NCI-H1436 (cell line): ENCODE results near the gene ZBTB18.

Experiments used
- DNase-seq: peaks from one replicate; lab custom pipeline; 2025; lab: John Stamatoyannopoulos, UW

The ZBTB18 gene

DNA sequence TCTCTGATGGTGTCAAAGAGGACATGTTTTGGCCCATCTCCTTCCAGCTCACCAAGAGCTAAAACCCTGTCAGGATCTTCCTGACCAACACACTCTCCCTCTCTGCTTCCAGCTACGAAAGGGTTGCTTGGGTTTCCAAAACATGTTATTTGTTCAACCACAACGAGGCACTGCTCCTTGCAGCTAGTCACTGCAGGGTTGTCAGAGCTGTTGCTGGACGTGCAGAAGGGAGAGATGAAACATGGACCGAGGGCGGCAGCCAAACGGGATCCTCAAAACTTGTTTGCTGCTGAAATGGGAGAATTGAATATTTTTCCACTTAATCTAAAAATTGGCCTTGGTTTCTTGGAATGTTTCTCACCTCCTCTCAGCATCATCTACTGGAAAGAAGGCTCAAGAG lies 12.4 kb downstream of the ZBTB18 start:
- no peak for DNase-seq

- DNase-seq = no peak
Observed at GRCh38 chr1:244064621-244065020, 13.5 kb downstream of the ZBTB18 start.

DNA sequence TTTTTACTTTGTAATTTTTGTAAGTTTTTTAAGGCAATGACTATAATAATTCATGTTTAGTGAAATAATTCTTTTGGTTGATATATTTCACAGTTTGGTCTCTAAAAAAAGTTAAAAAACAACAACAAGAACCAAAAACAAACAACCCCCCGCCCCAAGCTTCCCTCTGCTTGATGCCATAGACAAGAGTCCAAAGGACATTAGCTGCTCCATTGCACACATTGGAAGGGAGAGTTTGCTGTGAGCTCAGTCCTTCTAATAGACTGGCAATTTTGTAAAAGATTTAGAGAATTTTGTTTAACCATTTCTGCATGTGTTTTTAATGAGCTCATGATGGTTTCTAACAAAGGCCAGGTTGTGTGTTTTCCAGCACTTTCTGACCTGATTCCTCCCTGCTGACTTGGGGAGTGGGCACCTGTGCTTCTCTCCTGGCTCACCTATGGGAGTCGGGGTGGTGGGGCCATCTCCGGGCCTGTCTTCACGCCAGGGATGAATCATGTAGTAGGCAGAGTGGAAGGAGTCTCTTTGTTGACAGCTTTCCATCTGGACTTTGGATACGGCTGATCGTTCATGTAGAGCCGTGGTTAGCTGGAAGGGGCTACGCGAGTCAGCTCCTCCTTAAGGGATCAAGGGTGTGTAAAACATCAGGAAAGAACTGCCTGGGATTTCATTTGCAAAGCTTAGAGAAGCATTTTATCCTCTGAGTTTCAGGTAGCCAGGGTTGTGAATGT lies 14.1 kb downstream of the ZBTB18 start:
- DNase-seq = no peak

DNA sequence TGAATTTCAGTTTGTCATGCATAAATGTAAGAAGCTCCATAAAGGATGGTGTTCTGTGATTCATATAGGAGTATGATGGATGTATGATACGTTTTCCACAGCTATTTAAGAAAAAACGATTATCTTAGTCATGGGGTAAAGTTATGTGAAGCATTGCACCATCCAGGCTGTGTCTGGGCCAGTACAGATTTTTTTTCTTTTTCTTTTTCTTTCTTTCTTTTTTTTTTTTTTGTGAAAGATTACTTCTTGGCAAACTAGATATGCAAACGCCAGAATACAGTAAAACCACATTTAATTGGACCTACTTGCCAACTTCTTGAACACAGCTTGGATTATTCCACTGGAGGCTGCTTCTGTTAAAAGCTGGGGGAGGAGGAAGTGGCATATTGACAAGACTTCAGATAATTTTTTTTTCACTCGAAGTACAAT lies 14.9 kb downstream of the ZBTB18 start:
- DNase-seq = no peak

DNA sequence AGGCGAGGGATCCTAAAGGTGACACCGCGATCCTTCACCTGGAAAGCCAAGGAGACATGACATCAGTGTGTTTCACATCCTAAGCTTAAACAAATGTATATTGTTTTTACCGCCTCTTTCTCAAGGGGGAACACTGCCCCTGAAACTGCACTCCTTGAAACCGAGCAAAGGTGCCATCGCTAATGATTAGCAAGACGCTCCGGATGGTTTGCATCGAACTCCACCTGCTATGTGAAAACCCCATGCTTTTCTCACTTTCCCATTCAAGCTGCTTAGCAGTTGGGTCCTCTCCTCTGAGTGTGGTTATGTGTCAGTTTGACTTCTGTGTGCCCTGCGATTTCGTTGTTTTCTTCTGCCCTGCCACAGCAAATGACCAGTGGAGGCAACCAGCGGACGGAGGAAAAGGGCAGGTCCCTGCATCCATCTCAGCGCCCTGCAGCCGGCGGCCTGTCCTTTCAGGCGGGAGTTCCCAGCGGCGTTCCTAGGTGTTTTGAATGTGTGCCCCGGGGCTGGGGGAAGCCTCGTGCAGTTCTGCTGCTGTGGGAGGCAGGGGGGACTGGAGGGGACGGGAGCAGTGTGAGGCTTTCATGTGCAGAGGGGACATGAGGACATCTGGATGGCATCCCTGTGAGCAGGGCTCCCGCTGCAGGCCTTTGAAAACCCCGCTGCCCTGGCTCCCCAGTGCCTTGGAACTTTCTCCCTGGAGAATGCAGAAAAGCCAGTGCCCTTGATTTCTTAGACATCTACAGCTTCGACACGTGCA lies 16.1 kb downstream of the ZBTB18 start:
- DNase-seq = no peak

DNA sequence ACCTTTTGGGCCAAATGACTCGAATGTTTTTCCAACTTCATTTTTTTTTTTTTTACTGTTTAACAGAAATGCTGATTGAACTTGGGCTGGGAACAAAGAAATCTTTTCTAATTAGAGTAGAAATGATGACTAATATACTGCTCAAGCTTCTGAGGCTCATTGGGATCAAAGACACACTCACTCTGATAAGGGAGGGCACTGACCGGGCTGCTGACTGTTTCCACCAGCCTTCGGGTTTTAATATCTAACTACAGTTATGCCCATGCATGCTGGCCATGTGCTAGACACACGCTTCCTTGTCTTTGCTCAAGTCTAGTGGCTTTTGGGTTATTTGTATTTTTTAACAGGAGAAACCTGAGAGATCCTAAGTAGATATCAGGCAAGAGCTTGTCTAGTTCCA lies 16.8 kb downstream of the ZBTB18 start:
- DNase-seq = no peak

DNA sequence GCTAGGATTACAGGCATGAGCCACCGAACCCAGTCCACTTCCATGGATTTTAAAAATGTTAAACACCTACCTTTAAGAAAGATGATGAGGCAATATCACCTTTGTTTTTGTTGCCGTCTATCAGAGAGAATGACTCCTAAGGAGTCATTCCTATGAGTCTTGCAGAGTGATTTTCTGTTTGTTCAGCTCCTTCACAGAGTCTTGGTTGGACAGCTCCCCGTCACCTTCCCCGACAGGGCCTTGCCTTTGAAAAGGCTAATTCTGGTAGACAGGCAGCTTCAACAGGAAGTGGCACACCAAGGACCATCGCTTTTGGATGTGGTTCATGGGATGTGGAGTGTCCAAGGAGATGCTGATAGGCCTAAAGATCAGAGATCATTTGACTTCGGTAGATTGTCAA lies 17.5 kb downstream of the ZBTB18 start:
- no peak for DNase-seq

DNA sequence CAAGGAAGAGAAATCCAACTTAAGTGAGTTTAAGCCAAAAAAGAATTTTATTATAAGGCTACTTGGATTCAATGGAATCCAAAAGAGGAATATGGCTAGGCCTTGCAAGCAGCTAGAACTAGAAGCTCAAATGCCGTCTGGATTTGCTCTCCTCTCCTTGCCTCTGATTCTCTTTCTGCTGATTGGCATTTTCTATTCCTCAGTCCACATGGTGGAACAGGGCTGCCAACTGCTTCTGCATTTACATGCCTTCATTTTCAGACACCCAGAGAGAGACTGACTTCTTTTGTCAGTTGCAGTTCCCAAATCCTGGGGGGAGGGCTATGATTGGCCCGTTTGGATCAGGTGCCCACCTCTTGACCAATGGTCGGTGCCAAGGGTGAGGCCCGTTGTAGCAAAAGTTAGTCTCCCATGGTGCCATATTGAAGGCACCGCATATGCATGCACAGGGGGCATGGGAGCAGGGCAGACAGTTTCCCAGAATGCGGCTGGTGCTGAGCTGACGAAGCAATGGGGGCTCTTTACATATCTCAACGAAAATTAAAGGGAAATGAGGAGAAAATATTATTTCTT lies 18.3 kb downstream of the ZBTB18 start:
- DNase-seq = no peak

DNA sequence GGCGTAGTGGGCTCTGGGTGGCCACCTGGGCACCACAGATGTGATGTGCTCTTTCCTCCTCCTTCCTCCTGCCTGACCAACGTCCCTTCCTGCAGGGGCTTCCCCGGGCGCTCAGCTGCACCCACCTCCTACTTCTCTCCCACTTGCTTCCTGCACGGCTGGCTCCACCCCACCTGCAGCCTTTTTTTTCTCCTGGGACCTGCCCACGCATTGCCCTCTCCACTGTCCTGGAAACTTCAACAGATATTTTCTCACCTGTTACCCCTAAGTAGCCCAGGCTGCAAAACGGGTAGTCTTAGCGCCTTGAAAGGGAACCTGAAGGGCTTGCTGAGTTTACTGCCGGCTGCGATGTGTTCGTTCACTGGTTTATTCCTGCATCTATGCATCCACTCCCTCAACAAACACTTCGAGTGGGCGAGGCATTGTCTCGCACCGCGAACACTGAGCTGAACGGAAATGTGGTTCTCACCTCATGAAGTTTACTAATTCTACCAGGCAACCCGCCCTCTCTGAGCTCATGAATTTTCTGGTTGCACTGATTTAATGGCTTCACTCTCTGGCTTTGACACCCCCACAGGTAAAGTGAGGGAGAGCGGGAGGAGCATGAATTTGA lies 23.6 kb downstream of the ZBTB18 start:
- no peak for DNase-seq

GRCh38 chr1:244075247-244075722 lies 24.2 kb downstream of the ZBTB18 start:
- DNase-seq = no peak

DNA sequence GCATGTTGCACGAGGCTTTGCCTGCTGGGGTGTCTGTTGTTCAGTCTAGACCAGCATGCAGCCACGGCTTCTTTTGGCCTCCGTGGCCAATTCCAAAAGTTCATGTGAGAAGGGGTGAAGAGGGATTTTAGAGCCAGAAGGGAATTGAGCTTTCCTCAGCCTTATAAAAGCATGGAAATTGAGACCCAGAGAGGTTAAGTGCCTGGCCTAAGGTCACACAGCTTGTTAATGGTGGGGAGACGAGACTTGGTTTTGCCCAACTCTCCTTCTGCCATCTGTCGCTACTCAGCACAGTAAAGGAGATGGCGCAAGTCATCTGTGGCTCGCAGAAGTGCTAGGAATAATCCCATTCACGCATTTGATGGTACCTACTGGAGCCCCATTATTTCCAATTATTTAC lies 25.7 kb downstream of the ZBTB18 start:
- no peak for DNase-seq

GRCh38 chr1:244077473-244078220 lies 26.6 kb downstream of the ZBTB18 start:
- DNase-seq = peak; percentile 31

GRCh38 chr1:244080343-244080929 lies 29.4 kb downstream of the ZBTB18 start:
- no peak for DNase-seq

GRCh38 chr1:244082969-244083368 lies 31.9 kb downstream of the ZBTB18 start:
- DNase-seq = no peak

GRCh38 chr1:244083383-244083943 lies 32.4 kb downstream of the ZBTB18 start:
- no peak for DNase-seq

GRCh38 chr1:244084763-244085162 lies 33.7 kb downstream of the ZBTB18 start:
- DNase-seq = no peak

DNA sequence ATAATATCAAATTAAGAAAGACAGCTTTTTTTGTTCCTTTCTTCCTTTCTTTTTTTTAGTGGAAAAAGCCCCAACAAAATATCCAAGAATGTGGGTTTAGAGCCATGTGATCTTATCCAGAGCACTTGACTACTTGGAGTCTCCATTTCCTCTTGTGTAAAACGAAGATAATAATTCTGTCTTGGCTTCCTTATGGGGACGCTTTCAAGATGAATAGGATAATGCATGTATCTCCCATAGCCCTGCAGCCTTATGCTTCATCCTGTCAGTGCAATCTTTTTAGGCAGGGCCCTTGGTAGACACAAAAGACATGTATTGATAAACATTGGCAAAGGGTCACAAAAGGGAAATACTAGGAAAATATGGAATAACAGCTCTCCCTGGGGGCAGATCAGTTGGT lies 34.8 kb downstream of the ZBTB18 start:
- no peak for DNase-seq

DNA sequence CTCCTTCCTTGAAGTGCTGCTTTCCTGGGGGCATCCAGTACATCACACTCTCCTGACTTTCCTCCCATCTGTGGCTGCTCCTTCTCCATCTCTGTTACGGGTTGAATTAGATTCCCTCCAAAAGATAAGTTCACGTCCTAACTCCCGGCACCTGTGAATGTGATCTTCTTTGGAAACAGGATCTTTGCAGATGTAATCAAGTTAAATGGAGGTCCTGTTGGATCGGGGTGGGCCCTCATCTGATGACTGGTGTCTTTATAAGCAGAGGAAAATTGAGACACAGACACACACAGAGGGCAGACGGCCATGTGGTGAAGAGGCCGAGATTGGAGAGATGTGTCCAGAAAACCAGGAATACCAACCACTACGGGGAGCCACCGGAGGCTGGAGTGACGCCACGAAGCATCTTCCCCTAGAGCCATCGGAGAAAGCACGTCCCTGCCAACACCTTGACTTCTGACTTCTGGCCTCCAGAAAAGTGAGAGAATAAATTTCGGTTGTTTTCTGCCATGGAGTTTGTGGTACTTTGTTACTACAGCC lies 36.0 kb downstream of the ZBTB18 start:
- DNase-seq = no peak

DNA sequence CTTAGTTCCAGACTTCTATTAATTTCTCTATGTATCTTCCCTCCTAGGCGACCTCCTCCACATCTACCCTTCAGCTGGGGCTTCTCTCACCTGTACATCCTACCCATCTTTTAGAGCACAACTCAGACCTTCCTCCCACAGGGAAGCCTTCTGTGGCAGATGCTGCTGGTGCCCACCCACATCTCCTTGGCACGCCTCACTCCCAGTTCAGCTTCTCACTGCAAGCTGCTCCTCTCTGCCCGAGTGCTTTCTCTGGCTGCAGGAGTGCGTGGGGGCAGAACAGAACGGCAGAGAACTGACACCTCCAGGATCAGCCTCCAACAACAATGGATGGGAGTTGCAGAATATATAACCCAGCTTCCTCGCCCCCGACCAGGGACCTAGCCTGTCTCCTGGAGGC lies 36.5 kb downstream of the ZBTB18 start:
- no peak for DNase-seq

GRCh38 chr1:244088161-244088560 lies 37.1 kb downstream of the ZBTB18 start:
- DNase-seq = no peak

DNA sequence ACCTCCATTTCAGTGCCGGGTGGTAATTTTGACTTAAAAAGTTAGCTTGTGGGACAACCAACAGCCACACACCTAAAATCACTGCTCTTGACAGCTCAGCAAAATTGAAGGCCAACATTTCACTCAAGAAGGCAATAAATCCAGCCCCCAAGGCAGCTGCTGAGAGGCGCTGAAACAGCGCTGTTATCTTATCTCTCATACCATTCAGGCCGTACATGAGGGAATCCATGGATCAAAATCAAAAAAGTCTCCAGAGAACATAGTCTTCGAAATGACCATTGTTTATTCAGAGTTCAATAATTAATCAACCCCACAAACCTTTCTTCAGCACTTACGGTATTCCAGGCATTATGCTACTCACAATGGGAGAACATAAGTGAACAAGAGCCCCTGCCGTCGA lies 38.5 kb downstream of the ZBTB18 start:
- no peak for DNase-seq
